Upper lobe of left lung (tissue), 4 donors: ENCODE results near the gene CCDC200.

Experiments
- POLR2AphosphoS5 ChIP-seq, 2 donors: sonication (generic); formaldehyde crosslinking; IDR thresholded peaks; one replicate each; pipeline ENCODE4 v1.5.1; 2017; ENCODE audit warnings: antibody characterized with exemption in 2 of 2
- TF ChIP-seq, protein P1 (sequence below), 6 experiments: fragments of 450-650 bp in 4 of 6; fragments of 200-600 bp in 2 of 6; sonication (generic) in 2 of 6; IDR thresholded peaks; one replicate each; pipeline ENCODE4 v1.5.1; 2016 to 2019; ENCODE audit warnings: antibody characterized with exemption in 6 of 6

DNA sequence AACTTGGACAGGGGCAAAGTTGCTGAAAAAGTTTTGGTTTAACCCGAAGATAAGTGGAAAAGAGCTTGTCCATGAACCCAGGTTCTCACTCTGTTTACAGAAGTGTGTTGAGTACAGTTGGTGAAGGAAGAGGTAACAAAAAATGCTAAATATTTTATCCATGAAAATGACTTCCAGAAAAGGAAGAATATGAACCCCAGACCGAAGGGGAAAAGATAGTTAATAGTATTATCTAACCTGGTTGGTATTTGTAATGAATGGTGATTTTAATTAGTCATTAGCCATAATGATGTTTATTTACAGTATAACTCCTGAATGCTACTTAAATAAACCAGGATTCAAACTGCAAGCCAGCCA is 17.3 kb downstream of the CCDC200 start:
- TF ChIP-seq, protein P1, sequence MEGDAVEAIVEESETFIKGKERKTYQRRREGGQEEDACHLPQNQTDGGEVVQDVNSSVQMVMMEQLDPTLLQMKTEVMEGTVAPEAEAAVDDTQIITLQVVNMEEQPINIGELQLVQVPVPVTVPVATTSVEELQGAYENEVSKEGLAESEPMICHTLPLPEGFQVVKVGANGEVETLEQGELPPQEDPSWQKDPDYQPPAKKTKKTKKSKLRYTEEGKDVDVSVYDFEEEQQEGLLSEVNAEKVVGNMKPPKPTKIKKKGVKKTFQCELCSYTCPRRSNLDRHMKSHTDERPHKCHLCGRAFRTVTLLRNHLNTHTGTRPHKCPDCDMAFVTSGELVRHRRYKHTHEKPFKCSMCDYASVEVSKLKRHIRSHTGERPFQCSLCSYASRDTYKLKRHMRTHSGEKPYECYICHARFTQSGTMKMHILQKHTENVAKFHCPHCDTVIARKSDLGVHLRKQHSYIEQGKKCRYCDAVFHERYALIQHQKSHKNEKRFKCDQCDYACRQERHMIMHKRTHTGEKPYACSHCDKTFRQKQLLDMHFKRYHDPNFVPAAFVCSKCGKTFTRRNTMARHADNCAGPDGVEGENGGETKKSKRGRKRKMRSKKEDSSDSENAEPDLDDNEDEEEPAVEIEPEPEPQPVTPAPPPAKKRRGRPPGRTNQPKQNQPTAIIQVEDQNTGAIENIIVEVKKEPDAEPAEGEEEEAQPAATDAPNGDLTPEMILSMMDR (IDR thresholded peaks at IDR 0.05) = no peak
- TF ChIP-seq POLR2AphosphoS5 (IDR thresholded peaks at IDR 0.05) = no peak
